ENCODE data around the gene CTPS2. TPM values are rescaled to one million over a fixed set of nuclear protein-coding genes. Genes with fewer than 3 reads are reported as not detected.
A peak's percentile ranks its signal among the peaks of the same experiment; 100 is the strongest.

Gene CTPS2
- total and polyA plus RNA-seq, 10 of the 15 experiments (the other 5 are each of a cell fraction or from before 2014, with no cell fraction given): 5.9 to 17.8 (median 14.2) TPM

DNA sequence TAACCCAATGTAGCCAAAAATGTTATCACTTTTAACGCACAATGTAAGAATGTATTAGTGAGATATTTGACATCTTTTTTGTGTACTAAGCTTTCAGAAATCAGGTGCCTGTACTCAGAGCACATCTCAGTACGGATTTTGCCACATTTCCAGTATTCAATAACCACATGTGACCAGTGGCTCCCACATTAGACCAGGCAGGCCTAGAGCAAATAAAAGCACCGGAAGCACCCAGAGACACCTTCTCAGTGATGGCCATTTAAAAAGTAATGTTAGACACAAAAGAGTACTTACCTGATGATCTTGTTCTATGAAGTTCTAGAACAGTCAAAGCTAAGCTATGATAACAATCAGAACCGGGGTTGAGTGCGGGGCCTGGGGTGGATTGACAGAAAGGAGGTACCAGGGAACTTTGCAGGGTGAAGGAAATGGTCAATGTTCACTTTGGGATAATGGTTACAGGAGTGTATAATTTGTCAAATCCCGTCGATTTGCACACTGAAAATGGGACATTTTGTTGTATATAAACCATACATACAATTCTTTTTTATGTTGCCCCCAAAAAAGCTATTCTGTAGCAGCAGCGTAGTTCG lies 1.2 kb downstream of the CTPS2 start:
- Histone ChIP-seq H3K4me3 (peak overlapping the region; percentile 82), H3K4me1 (ENCODE audit: control insufficient read depth, insufficient read depth, low read length) (no peaks in the 10 kb centered on the region), H2AFZ (ENCODE audit: control insufficient read depth, low read depth, low read length) (peak overlapping the region; percentile 79), H3K79me2 (ENCODE audit: control insufficient read depth, insufficient read depth, low read length) (peaks cover 6% of the 10 kb centered on the region; the same call in 1 of the 2 replicates), H3K27me3 (replicated peaks in 1 of 2; ENCODE audit: control insufficient read depth in 2 of 2, insufficient read depth in 2 of 2, low read length in 1 of 2) (no peaks in the 10 kb centered on the region), H3K4me2 (ENCODE audit: control insufficient read depth, insufficient read depth) (peak overlapping the region; percentile 12), H3K9me3 (replicated peaks; ENCODE audit: control insufficient read depth, insufficient read depth, low read length) (no peaks in the 10 kb centered on the region), H3K27ac (ENCODE audit: control insufficient read depth, insufficient read depth) (peak overlapping the region; percentile 68), H3K9ac (ENCODE audit: control insufficient read depth, insufficient read depth, low read length) (peak overlapping the region; percentile 78), H4K20me1 (ENCODE audit: control insufficient read depth, insufficient read depth) (no peaks in the 10 kb centered on the region), H3K36me3 (ENCODE audit: control insufficient read depth in 2 of 2, insufficient read depth in 2 of 2, low read length in 1 of 2) (no peaks in the 10 kb centered on the region)
- in situ Hi-C loops (cut with MboI) (no loop called here), intact Hi-C loops (cut with micrococcal nuclease; ENCODE audit: unreplicated experiment) (no loop called here)
- ChIA-PET RAD21 (ENCODE audit: unreplicated experiment) (interaction anchor here (1.0 kb wide), 1 partner anchor 10 kb away, joined by 3 read pairs; no protein-coding TSS in a partner anchor), POLR2A (interaction anchor here (1.0 kb wide), 1 partner anchor 8 kb away, joined by 4 read pairs; the partner anchor contains the start of gene SYAP1), SMC1A (ENCODE audit: uncharacterized antibody, unreplicated experiment) (no interaction called here), CTCF (interaction anchor here (1.3 kb wide), 1 partner anchor 62 kb away, joined by 3 read pairs; no protein-coding TSS in a partner anchor)
- peak; percentile 54 for ATAC-seq
- WGBS (ENCODE audit: insufficient coverage, insufficient replicate concordance, low lambda C conversion rate, missing lambda C conversion rate): 13% methylated on average over 9 of the region's 9 CpGs
- no peak for TF ChIP-seq MEF2A (IDR thresholded peaks at IDR 0.05; ENCODE audit: insufficient read depth, low read depth, low read length)
- TF ChIP-seq MEF2B (IDR thresholded peaks at IDR 0.05; ENCODE audit: partially characterized antibody, poor library complexity, severe bottlenecking): no peak
- TF ChIP-seq JUNB (IDR thresholded peaks at IDR 0.05): no peak
- TF ChIP-seq FOS (IDR thresholded peaks at IDR 0.05; ENCODE audit: borderline replicate concordance, extremely low read depth, insufficient read length): no peak
- no peak for TF ChIP-seq ZNF274 (IDR thresholded peaks at IDR 0.05; ENCODE audit: insufficient read depth, insufficient read length)
- TF ChIP-seq IRF3 (IDR thresholded peaks at IDR 0.05): no peak
- no peak for TF ChIP-seq EED (IDR thresholded peaks at IDR 0.05; ENCODE audit: low read depth)
- no peak for TF ChIP-seq ZBED1 (IDR thresholded peaks at IDR 0.05; ENCODE audit: borderline replicate concordance)
- TF ChIP-seq BACH1 (IDR thresholded peaks at IDR 0.05; ENCODE audit: borderline replicate concordance): no peak
- TF ChIP-seq ASH2L (IDR thresholded peaks at IDR 0.05; ENCODE audit: borderline replicate concordance, low read depth): no peak
- TF ChIP-seq PBX3 (IDR thresholded peaks at IDR 0.05; ENCODE audit: insufficient replicate concordance, low read depth, low read length): no peak
- no peak for TF ChIP-seq REST (IDR thresholded peaks at IDR 0.05; ENCODE audit: low read depth, low read length)
- TF ChIP-seq SIX5 (IDR thresholded peaks at IDR 0.05; ENCODE audit: low read depth, low read length, severe bottlenecking): no peak
- DNase-seq (ENCODE audit: low read depth, low spot score): no peak
- BruUV-seq (replicated peaks): no TSS peak
- peak; percentile 41 for FAIRE-seq
